ENCODE results near the gene FRAS1.
"Not testable (repeated sequence)": the region's sequence is repeated elsewhere in the genome, so short reads cannot be mapped to it uniquely, and the experiment has no call there.

FRAS1 gene

GRCh38 chr4:78057600-78058550 lies 752 bp downstream of the FRAS1 start:
- no peak for DNase-seq (ENCODE audit: low read depth in 2 of 2)

GRCh38 chr4:78058591-78059523 lies 1.7 kb downstream of the FRAS1 start:
- no peak for DNase-seq (ENCODE audit: low read depth in 2 of 2)

- DNase-seq (ENCODE audit: low read depth in 2 of 2): peak; percentile 42 to 49
Measured at GRCh38 chr4:78059524-78059889, 2.4 kb downstream of the FRAS1 start.

DNA sequence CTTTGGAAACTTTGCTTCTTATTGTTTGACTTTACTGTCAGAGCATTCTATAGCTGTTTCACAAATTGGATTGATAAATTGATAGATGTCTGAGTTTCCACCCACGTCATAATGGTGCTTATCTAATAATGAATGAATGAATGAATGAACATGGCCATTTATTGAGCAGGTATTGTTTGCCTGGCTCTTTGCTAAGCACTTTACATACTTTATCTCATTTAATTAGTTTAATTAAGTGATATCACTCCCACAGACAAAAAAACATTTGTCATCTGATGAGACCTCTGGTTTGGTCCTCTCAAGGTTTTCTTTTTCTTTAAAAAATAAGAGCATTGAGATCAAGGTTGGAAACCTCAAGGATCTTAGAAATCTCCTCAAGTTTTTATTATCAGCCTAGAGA lies 2.8 kb downstream of the FRAS1 start:
- DNase-seq (ENCODE audit: low read depth in 2 of 2): no peak

GRCh38 chr4:78061939-78062570 lies 4.9 kb downstream of the FRAS1 start:
- DNase-seq (ENCODE audit: low read depth in 2 of 2): no peak

DNA sequence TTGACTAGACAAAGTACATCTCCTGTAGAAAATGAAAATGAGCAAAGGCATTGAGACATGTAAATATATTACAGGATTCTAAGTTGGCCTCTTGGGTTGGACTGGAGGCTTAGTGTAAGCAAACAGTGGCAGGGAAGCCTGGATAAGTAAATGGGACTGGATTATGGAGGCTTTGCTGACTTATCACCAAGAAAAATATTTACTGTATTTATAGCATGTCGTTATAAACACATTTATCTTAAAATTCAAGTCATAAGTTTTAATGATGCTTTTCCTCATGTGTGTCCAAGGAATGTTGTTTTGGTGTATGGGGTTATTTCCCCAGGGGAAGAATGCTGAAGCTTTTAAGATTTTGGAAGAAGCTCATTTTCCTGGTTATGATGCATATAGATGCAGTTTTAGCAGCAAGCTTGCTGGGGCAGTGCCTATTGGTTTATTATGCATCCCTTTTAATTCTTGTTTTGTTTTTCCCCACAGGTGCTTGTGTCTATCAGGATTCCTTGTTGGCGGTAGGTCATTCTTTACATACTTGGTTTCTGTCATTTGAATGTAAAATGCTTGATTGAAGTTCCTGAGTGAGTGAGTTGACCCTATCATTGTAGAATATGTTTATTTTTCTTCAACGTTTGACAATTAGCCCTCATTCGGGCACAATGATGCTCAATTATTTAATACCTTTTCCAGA lies 8.5 kb downstream of the FRAS1 start:
- DNase-seq (ENCODE audit: low read depth in 2 of 2): no peak

DNA sequence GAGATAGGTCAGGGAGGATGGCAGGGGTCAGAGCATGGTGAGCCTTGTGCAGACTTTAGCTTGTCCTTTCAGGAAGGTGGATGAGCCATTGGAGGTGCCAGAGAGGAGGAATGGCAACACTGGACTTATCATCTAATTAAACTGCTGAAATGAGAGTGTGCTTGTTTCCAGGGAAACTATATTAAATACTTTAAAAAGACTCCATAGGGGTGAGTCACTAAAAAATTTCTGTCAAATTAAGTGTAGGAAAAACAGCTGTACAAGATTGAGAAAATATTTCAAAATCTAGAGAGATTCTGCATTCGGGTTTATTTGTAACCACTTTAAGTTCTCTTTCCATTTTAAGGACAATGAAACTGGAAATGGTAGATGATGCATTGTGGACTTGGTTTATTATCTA lies 11.4 kb downstream of the FRAS1 start:
- DNase-seq (ENCODE audit: low read depth in 2 of 2): no peak

- no peak for DNase-seq (ENCODE audit: low read depth in 2 of 2)
Measured at GRCh38 chr4:78069319-78069718, 12.2 kb downstream of the FRAS1 start.

DNA sequence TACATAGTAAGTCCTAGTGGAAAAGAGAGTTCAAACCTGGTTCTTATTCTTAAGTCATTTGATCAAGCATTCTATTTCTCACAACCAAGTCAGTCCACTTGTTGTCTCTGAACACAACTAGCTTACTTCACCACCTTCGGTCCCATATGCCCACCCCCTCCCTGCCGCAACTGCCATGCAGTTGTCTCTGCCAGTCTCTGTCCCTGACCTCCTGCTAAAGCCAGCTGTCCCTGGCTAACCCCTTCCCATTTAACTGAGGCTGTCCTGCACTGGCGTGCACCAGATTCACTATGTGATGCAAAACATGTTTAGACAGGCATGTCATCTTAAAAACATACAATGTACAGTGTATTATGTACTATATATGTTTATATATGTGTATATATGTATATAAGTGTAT lies 12.7 kb downstream of the FRAS1 start:
- no peak for DNase-seq (ENCODE audit: low read depth in 2 of 2)

- DNase-seq (ENCODE audit: low read depth in 2 of 2): no peak
Measured at GRCh38 chr4:78070731-78071282, 13.7 kb downstream of the FRAS1 start.

DNA sequence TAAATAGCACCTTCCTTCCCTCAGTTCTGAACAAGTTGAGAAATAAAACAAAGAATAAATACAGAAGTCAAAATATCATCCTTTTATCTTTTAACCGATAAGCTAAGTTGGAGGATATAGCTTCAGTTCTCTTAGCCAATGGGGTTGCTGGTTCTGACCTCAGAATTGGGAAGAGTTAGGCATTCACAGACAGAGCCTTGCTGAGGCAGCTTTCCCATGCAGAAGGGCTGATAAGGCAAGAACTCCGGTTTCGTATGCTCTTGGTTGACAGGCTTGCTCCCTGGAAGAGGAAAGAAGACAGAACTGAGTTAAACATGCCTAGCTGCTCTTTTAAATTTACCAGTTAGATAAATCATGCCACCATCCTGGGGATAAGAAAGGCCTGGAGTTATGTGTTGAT lies 17.6 kb downstream of the FRAS1 start:
- no peak for DNase-seq (ENCODE audit: low read depth in 2 of 2)

GRCh38 chr4:78075986-78076385 lies 18.9 kb downstream of the FRAS1 start:
- no peak for DNase-seq (ENCODE audit: low read depth in 2 of 2)

DNA sequence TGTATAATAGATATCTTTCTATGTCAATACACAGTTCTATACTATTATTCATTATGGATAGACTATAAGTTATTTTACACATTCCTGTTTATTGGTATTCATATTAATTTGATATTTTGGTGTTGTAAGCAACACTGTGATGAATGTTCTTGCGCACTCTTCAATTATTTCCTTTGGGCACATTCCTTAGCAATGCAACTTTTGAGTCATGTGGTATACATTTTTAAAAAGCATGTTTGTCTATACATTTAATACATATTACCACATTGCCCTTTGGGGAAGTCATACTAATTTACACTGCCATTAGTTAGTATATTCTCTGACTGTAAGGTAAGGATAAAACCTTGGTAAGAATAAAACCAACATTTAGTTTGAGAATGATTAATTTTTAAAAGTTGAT lies 21.0 kb downstream of the FRAS1 start:
- DNase-seq (ENCODE audit: low read depth in 2 of 2): no peak

- no peak for DNase-seq (ENCODE audit: low read depth in 2 of 2)
Measured at GRCh38 chr4:78079726-78080430, 22.8 kb downstream of the FRAS1 start.

DNA sequence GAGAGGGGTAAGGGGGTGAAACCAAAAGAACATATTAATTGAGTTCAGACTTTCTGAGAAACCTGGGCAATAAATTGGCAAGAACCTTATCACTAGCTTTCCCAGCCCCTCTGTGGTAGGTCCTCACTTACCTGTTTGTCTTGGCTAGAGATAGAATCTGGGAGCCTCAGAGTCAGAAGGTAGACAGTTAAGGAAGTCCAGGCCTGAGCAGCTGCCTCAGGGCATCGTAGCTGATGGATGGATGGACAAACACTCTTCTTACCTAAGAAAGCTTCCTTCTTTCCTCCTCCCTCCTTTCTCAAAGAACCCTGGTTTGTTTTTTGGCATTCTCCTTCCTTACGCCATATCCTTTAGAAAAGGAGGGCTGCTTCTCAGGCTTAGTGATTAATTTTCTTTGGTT lies 24.4 kb downstream of the FRAS1 start:
- no peak for DNase-seq (ENCODE audit: low read depth in 2 of 2)

- DNase-seq (ENCODE audit: low read depth in 2 of 2): no peak
Measured at GRCh38 chr4:78083035-78083434, 25.9 kb downstream of the FRAS1 start.

DNA sequence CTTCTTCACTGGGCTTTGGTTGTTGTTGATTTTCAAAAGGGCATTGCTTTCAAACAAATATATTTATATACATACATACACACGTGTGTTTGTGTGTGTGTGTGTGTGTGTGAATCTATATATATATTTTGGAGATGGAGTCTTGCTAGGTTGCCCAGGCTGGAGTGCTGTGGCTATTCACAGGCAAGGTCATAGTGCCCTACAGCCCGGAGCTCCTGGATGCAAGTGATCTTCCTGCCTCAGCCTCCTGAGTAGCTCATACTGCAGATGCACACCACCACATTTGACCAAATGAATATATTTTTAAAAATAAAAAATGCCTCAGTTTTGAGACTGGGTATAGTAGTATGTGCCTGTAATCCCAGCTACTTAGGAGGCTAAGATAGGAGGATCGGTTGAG lies 34.4 kb downstream of the FRAS1 start:
- DNase-seq (ENCODE audit: low read depth in 2 of 2): no peak

DNA sequence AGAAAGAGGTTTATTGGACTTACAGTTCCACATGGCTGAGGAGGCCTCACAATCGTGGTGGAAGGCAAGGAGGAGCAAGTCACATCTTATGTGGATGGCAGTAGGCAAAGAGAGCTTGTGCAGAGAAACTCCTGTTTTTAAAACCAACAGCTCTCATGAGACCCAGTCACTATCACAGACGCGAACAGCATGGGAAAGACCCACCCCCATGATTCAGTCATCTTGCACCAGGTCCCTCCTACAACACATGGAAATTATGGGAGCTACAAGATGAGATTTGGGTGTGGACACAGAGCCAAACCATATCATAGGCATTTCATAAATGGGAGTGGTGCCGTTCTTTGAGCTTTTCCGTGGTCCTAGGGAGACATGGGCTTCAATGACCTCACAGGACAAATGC lies 35.2 kb downstream of the FRAS1 start:
- not testable (repeated sequence) for DNase-seq (ENCODE audit: low read depth in 2 of 2)

DNA sequence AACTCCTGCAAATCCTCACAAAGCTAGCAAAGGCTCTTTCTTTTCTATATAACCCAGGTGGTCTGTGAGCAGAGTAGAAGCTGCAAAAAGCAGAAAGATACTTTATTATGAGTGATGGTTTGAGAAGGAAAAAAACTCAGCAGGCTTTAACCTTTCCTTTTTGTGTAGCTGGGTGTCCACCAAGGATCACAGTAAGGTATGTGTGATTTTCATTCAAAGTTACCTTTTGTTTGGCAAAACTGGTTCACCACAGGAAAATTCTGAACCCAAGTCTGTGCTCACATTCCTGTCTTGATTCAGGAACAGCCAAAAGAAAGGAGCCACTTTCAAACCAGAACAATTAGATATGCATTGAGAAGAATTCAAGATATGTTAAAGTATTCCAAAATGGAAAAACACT lies 35.7 kb downstream of the FRAS1 start:
- DNase-seq (ENCODE audit: low read depth in 2 of 2): no peak

- DNase-seq (ENCODE audit: low read depth in 2 of 2): no peak
Measured at GRCh38 chr4:78095081-78095480, 38.0 kb downstream of the FRAS1 start.

DNA sequence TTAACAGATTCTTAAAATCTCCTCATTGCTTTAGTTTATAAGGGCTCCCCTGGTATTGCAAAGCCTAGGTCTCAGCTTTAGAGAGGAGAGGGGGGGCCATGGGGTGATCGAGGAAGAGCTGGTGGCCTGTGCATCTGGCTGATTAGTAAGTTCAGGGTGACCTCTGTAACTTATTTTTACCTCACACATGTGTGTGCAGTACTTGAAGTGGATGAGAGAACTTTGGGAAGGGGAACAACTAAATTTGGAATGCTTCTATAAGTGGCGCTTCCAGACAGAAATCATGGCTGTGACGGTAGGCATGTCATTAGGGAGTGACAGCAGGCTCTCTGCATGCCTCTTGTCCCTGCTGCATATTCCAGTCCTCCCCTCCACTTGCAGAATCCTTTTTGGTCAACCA lies 41.9 kb downstream of the FRAS1 start:
- no peak for DNase-seq (ENCODE audit: low read depth in 2 of 2)

All from fibroblast of skin of left biceps (primary cell).